Activated CD4-positive, alpha-beta T cell treated with anti-CD3 and anti-CD28 coated beads, Interleukin-2, amount 50 U/mL, for 4 hours (primary cell): ENCODE results near the gene CRYGN.
A peak's percentile ranks its signal among the peaks of the same experiment; 100 is the strongest.

Experiments used
- DNase-seq, 2 experiments: peaks; one replicate each; pipeline ENCODE4 v3.0.0-alpha.2; 2020

Gene CRYGN

GRCh38 chr7:151459726-151460473 is 20.0 kb upstream of the CRYGN start:
- no peak for DNase-seq

GRCh38 chr7:151457534-151457933 is 17.6 kb upstream of the CRYGN start:
- DNase-seq: no peak

- DNase-seq: no peak
These were observed 16.8 kb upstream of the CRYGN start for GRCh38 chr7:151456782-151457181.

- DNase-seq: no peak
These were observed 16.3 kb upstream of the CRYGN start for GRCh38 chr7:151456276-151456675.

- no peak for DNase-seq
These were observed 15.7 kb upstream of the CRYGN start for GRCh38 chr7:151455690-151456089.

GRCh38 chr7:151454932-151455530 is 15.1 kb upstream of the CRYGN start:
- no peak for DNase-seq

- DNase-seq: no peak
These were observed 14.4 kb upstream of the CRYGN start for GRCh38 chr7:151454305-151454704.

- DNase-seq: no peak
These were observed 13.4 kb upstream of the CRYGN start for GRCh38 chr7:151453326-151453791.

GRCh38 chr7:151452680-151453325 is 12.9 kb upstream of the CRYGN start:
- no peak for DNase-seq

GRCh38 chr7:151451626-151452571 is 12.0 kb upstream of the CRYGN start:
- DNase-seq: no peak

- no peak for DNase-seq
These were observed 11.2 kb upstream of the CRYGN start for GRCh38 chr7:151451156-151451555.

- DNase-seq: no peak
These were observed 10.0 kb upstream of the CRYGN start for GRCh38 chr7:151449990-151450389.

GRCh38 chr7:151448261-151449252 is 8.6 kb upstream of the CRYGN start:
- peak; percentile 69 to 73 for DNase-seq

GRCh38 chr7:151447901-151448260 is 7.9 kb upstream of the CRYGN start:
- no peak for DNase-seq

- no peak for DNase-seq
These were observed 7.4 kb upstream of the CRYGN start for GRCh38 chr7:151447312-151447711.

- no peak for DNase-seq
These were observed 6.5 kb upstream of the CRYGN start for GRCh38 chr7:151446412-151446811.

- DNase-seq: no peak
These were observed 4.7 kb upstream of the CRYGN start for GRCh38 chr7:151444632-151445031.

GRCh38 chr7:151442776-151443496 is 3.0 kb upstream of the CRYGN start:
- no peak for DNase-seq

GRCh38 chr7:151440799-151441445 is 981 bp upstream of the CRYGN start:
- no peak for DNase-seq

- no peak for DNase-seq
These were observed 908 bp downstream of the CRYGN start for GRCh38 chr7:151438864-151439601.
